GM12892 (cell line): ENCODE results near the gene NINL.
"Not testable (repeated sequence)": the region's sequence is repeated elsewhere in the genome, so short reads cannot be mapped to it uniquely, and the experiment has no call there.

ENCODE experiments used
- DNase-seq: peaks from one replicate; pipeline ENCODE4 v3.0.0; 2011; ENCODE audit not compliant: insufficient read length
- FAIRE-seq: peaks from 2 replicates; lab custom pipeline; 2011; peaks lifted over from hg19 to GRCh38; lab: Jason Lieb, UNC
- POLR2A ChIP-seq: IDR thresholded peaks from 2 replicates; pipeline ENCODE4 v1.6.1; 2011; ENCODE audit warnings: low read depth, low read length, control low read depth
- POLR2AphosphoS5 ChIP-seq: IDR thresholded peaks from 2 replicates; pipeline ENCODE4 v1.6.1; 2011; ENCODE audit warnings: low read depth, low read length, control low read depth
- TAF1 ChIP-seq: IDR thresholded peaks from 2 replicates; pipeline ENCODE4 v1.6.1; 2011; ENCODE audit warnings: low read depth, mild to moderate bottlenecking, control low read depth, low read length, borderline replicate concordance

Gene NINL

DNA sequence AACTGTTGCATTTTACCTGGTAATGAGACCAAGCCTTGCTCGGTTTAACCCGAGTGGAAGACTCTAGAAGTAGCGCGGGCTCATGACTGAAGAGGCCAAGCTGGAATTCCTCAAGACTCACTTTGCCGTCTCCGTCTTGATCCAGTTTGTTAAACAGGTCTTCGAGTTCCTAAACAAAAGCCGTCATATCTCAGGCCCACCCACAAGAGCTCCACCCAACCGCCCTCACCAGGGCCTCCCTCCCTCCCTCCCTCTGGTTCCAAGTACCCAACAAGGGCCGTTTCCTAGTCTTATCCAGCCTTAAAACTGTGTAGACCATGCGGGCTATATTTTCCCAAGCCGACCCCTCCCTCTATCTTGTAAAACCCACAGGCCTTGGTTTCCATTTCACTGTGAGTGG lies 81.4 kb downstream of the NINL start:
- TF ChIP-seq POLR2A (no peak), TAF1 (no peak), POLR2AphosphoS5 (no peak)
- no peak for DNase-seq
- FAIRE-seq: no peak

DNA sequence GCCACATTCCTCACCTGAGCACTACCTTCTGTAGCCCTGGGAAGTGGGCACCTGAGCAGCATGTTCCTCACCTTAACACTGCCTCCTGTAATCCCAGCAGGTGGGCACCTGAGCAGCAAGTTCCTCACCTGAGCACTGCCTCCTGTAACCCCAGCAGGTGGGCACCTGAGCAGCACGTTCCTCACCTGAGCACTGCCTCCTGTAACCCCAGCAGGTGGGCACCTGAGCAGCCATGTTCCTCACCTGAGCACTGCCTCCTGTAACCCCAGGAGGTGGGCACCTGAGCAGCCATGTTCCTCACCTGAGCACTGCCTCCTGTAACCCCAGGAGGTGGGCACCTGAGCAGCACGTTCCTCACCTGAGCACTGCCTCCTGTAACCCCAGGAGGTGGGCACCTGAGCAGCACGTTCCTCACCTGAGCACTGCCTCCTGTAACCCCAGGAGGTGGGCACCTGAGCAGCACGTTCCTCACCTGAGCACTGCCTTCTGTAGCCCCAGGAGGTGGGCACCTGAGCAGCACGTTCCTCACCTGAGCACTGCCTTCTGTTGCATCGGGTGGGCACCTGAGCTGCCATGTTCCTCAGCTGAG lies 82.2 kb downstream of the NINL start:
- not testable (repeated sequence) for DNase-seq, FAIRE-seq

DNA sequence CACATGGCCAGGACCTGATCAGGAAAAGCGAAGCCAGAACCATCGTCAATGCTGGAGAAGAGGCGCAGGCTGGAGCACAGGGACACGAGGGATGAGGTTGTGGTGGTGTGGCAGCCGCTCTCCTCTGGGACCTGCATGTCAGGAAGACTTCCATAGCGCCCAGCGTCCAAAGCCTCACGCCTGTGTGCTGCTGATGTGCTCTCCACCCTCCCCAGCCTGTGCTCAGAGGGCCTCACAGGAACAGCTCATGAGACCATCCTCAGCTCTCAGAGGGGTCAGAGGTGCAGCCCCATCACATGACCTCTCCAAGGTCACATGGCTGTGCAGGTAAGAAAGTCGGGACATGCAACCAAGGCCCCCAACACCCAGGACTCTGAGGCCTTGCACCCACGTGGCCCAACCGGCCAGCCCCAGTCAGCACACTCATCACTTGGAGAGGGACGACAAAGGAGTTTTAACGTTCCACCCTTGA lies 84.4 kb downstream of the NINL start:
- DNase-seq (no peak), FAIRE-seq (no peak)
- TF ChIP-seq TAF1 (no peak), POLR2A (no peak), POLR2AphosphoS5 (no peak)

DNA sequence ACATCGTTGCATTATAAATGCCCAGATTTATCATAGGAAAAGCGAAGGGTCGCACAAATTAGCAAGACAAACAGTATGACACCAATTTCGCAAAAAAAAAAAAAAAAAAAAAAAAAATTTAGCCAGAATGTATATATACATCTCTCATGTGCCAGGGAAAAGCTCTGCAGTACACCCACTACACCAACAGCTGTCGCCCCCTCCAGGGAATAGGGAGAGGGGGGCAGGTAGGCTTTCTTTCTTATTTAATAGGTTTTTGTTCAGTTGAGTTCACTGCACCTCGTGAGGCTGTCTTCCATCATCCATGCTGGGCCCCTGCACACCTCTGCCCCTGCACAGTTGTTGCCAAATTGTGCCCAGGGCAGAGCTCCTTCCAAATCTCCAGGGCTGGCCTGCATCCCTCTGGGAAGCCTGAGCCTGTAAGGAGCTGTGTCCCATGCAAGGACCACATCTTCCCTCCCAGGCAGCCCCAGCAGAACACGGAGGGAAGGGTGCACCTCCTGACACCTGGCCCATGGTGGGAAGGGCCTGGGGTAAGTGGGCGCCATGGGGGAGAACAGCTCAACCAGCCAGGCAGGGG lies 85.4 kb downstream of the NINL start:
- TF ChIP-seq POLR2A: no peak
- TF ChIP-seq POLR2AphosphoS5: no peak
- TF ChIP-seq TAF1: no peak
- DNase-seq: no peak
- FAIRE-seq: no peak

DNA sequence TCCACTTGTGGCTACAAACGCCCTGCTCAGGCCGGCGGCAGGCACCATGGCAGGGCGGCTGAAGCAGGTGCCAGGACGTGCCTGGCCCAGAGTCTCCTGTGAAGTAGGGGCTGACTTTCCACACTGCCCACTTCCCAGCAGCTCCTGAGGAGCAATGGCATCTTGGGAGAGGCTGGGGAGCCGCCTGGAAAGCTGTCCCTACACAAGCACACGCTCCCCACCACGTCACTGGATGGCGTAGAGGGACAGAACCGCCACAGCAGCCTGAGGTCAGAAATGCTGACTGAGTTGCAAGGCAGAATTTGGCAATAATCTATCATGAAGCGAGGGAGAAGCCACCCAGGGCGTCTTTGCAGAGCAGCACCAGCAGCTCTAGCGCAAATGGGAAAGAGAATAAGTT lies 86.3 kb downstream of the NINL start:
- no peak for FAIRE-seq
- TF ChIP-seq TAF1 (no peak), POLR2A (no peak)

DNA sequence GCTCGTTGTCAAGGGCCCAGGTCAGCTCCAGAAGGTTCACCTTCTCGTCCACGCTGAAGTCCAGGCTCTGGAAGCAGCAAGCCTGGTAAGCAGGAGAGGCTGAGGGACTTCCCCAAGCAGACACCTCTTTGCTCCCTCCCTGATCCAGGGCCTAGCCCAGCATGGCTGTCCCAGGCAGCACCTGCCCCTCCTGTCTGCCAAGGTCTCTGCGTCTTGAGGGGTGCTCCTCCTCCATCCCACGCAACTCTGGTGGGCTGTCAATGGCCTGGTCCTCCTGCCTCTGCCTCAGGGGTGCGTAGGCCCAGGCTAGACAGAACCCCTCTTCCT lies 87.1 kb downstream of the NINL start:
- FAIRE-seq: no peak
- no peak for DNase-seq
- no peak for TF ChIP-seq TAF1
- TF ChIP-seq POLR2A: no peak
- TF ChIP-seq POLR2AphosphoS5: no peak

More for the DNA sequence above, 86.3 kb downstream of the NINL start:
- no peak for DNase-seq

DNA sequence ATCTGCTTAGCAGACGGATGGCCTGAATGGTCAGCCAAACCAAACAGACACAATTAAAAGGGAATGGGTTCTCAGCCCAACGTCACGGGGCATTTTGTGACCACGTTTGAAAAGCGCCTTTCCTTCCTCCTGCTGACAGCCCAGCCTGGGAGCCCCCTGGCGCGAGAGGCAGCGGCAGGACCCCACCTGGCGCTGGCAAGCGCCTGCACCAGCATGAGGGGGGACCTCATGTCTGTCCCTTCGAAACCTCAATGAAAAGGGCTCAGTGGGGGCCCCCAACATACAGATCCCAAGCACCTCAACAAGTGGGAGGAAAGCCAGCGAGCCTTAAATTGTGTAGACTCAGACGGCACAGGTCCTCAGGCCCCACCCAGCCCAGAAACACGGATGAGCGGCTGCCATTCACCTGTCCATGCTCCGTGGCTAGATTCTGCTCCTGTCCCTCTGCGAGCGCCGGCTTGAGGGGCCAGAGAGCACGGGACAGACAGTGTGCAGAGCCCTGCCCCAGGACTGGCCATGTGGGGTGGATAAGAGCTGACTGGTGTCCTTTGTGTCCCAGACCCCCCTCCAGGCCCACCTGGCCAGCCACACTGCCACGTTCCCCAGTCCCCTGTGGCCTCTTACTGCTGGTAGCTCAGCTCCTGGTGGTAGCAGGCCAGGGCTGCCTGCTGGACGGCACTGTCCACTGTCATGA lies 87.6 kb downstream of the NINL start:
- FAIRE-seq (no peak), DNase-seq (no peak)
- no peak for TF ChIP-seq TAF1
- no peak for TF ChIP-seq POLR2AphosphoS5
- no peak for TF ChIP-seq POLR2A

DNA sequence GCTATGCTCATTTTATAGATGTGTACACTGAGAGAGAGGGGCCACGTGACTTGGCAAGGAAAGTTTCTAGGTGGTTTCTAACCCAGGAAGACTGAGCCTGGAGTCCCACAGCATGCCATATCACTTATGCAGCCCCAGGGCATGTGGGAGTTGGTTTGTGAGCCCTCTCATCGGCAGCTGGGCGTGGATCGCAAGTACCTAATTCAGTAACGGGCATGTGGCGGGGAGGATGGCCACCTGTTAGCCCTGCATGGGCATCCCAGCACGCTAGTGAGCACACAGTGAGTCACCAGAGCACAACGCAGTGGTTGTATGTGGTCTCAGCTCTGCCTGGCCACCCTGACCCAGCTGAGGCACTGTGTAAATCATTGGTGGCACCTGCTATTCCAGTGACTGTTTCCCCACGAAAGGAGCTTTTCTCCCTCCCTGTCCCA lies 88.3 kb downstream of the NINL start:
- DNase-seq (no peak), FAIRE-seq (no peak)
- TF ChIP-seq POLR2A (no peak), TAF1 (no peak), POLR2AphosphoS5 (no peak)

DNA sequence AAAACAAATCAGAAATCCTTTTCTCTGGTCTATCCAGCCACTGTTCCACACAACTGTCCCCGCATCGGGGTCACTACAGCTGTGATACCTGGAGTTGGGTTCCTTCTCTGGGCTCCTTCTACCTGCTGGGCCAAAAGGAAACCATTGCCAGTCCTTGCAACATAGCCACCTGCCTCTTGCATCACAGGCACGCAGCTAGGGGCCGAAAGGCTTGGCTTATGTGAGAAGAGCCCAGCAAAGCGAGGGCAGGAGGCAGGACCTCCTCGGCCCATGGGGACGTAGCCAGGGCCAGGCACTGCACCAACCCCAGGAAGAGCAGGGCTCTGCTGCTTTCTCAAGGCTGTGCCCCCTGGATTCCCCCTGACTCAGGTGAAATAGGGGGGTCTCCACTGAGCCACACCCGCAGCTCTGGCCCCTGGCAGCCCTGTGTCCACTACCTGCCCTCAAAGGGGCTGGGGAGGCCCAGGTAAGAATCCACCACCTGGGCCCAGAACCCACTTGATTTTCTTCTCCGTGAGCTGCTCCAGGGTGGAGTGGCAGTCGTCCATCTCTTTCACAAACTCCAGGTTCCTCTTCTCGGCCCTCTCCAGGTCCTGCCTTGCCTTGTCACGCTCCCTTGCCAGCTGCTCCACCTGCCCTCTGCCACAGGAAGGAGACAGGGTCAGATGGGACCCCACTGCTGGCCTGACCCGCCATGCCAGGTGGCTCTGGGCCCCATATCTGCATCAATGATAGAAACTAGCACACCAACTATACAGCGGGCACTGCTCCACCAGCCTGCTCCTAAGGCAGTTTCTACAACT lies 89.0 kb downstream of the NINL start:
- TF ChIP-seq TAF1 (no peak), POLR2AphosphoS5 (no peak), POLR2A (no peak)
- DNase-seq (no peak), FAIRE-seq (no peak)

DNA sequence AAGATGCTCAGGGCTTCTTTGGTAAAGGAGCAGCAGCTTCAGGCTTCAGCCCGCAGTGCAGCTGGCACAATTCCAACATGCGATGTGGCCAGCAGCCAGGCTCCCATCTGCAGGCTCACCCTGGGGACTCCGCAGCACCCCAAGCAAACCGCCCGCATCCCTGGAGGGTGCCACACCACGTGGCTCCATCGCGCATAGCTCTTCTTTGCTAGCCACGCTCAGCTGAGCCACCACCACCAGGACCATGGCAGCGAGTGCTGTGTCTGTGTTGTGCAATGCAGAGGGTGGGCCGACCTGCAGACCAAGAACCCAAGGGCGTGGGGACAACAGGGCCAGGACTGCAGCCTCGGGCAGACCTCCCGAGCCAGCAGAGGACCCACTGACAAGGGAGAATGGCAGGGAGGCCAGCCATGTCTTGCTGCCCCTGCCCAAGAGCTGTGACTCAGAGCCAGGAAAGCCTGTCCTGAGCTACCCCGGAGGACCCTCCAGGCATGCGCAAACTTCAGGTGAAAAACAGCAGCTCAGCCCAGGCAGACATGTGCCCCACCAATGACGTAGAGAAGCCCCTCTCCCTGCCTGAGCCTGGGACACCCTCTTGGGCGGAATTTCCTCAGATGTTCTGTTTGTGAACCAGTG lies 90.0 kb downstream of the NINL start:
- TF ChIP-seq POLR2AphosphoS5: no peak
- DNase-seq (no peak), FAIRE-seq (no peak)

DNA sequence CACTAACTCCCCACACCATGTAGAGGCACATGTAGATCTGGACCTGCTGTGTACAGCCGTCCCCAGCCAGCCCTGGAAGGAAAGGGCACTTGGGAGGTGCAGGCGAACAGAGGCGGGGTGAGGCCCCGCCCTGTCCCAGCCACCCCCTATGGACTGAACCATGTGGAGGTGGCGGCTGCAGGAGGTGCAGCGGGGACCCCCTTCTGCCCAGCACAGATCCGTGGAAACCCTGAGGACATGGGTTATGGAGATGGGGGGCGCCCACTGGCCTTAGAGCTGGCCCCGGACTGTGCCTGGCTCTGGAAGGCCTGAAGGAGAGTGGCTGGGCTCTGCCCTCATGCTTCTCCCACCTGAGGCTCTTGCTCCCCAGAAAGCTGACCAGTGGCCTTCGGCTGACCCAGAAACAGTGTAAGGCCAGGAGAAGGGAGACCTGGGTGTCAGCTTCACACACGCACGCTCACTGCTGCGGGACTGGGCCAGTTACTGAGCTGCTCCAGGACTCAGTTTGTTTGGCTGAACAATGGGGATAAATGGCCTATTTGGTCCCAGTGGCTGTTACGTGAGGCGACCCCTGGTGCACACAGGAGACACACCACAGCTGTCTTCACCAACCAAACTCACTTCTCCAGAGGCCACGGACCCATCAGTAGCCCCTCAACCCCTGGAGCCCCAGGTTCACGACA lies 90.7 kb downstream of the NINL start:
- DNase-seq: no peak
- TF ChIP-seq TAF1 (no peak), POLR2A (no peak), POLR2AphosphoS5 (no peak)
- no peak for FAIRE-seq
